GM18861 (cell line): ENCODE data around the gene TRIM6.
A peak's percentile ranks its signal among the peaks of the same experiment; 100 is the strongest.
"Not testable (repeated sequence)": the region's sequence is repeated elsewhere in the genome, so short reads cannot be mapped to it uniquely, and the experiment has no call there.

Source experiments
- ATAC-seq: cut with Tn5 transposase; IDR thresholded peaks from one replicate; pipeline ENCODE4 v1.9.1; 2021; ENCODE audit not compliant: unreplicated experiment

TRIM6 gene

DNA sequence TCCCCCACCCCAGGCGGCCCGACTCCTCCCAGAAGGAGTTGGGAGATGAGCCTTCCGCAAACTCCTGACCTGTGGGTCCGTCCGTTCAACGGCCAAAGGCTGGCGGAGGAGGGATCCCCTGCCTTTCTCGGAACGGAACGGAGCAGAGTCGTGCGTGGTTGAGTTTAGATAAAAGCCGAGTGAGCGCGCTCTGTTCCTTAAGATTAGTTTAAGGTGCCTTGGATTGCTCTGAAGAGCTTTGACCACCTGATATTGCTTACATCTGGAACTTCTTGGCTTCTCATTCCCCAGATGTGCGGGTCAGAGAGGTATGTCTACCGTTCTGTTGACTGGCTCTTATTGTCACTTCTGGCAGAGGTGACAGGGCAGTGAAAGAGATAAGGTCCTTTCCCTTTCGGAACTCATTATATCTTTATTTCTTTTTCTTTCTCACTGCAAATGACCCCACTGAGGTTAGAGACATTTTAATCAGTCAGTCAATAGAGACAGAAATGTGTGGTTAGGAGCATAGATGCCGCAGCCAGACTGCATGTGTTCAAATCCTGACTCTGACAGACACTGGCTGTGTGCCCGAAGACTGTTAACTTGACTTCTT, at the start of gene TRIM6:
Gene TRIM6, plus strand, starts transcription at position 31 of the 595 bp plus-strand sequence. Its CDS starts 261 bp downstream, at position 292.
- ATAC-seq = no peak

GRCh38 chr11:5547982-5548381, 48.5 kb upstream of the TRIM6 start:
- ATAC-seq = peak; percentile 94

GRCh38 chr11:5548440-5548839, 48.0 kb upstream of the TRIM6 start, which contains the start of gene OR52H1:
Gene OR52H1 (minus strand): TSS chr11:5548540. CDS start chr11:5545505, 3,035 bp downstream.
- no peak for ATAC-seq

GRCh38 chr11:5550440-5551095, 45.9 kb upstream of the TRIM6 start:
- ATAC-seq = peak; percentile 51

- no peak for ATAC-seq
Observed at GRCh38 chr11:5553343-5553742, 43.1 kb upstream of the TRIM6 start.

DNA sequence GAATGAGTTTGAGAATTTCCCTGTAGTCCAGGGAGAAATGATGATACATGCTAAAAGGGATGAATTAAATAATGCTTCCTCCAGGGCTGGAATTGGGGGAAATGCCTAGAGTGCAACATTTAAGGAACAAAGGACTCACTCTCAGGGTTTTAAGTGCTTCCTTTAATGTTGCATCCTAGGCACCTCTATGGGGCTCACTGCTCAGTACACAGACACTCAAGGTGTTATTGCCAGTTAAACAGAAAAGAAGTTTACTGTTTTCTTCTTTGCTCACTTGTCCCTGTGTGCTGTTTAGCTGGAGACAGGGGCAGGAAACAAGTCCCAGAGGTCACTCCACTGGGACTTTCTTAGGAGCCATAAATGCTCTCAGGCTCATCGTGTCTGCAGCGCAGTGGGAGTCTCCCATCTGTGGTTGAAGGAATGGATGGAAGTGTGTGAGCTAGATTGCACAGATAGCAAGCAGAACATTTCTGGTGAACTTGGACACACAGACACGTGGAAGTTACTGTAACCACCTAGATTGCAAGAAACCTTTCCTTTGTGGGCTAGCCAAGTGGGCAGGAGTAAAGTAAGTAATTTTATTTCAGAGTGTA, 39.7 kb upstream of the TRIM6 start:
- no peak for ATAC-seq

- no peak for ATAC-seq
Observed at GRCh38 chr11:5557751-5558150, 38.7 kb upstream of the TRIM6 start.

- no peak for ATAC-seq
Observed at GRCh38 chr11:5564259-5565019, 32.0 kb upstream of the TRIM6 start.

- no peak for ATAC-seq
Observed at GRCh38 chr11:5574654-5575053, 21.8 kb upstream of the TRIM6 start.

DNA sequence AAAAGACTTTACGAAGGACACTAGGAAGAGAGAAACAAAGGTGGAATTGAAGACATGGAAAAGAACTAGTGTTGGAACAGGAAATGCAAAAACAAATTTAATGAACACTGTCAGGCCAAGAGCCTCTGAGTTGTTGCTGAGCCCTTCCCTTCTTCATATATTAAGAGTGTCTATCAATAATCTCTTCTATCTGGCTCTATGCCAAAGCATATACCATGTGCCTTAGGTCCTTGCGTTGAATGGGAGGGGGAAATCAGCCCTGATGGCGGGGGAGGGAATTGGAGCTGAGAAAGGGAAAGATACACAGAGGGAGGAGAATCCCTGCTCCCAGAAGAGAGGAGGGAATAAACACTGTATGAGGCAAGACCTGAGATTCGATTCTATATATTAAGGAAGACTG, 21.3 kb upstream of the TRIM6 start:
- no peak for ATAC-seq

DNA sequence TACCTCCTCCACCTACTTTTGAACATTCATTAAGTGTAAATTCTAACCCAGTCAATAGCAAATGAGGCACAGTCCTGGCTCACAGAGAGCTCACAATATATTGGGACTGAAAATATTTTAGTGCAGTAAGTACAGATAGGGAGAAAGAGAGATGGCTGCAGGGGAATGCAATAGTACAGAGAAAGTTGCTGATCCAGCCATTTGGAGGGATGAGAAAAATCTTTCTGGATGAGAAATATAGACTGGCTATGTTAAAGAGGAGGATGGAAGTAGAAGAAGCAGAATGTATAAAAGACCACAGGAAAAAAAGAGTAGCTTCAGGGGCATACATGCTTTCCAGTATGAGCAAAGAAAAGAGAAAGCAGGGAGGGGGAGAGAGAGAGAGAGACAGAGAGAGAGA, 19.3 kb upstream of the TRIM6 start:
- ATAC-seq = no peak

- ATAC-seq = no peak
Observed at GRCh38 chr11:5580577-5580976, 15.9 kb upstream of the TRIM6 start, which contains the start of gene OR52B6. Gene OR52B6 (plus strand): TSS chr11:5580877. CDS start chr11:5580877, 0 bp downstream.

GRCh38 chr11:5581014-5581413, 15.4 kb upstream of the TRIM6 start:
- ATAC-seq = no peak

DNA sequence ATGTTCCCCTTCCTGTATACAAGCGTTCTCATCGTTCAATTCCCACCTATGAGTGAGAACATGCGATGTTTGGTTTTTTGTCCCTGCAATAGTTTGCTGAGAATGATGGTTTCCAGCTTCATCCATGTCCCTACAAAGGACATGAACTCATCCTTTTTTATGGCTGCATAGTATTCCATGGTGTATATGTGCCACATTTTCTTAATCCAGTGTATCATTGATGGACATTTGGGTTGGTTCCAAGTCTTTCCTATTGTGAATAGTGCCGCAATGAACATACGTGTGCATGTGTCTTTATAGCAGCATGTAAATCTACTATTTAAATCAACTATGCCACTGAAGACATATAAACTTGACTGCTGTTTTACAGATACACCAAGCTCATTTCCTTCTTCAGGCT, 12.0 kb upstream of the TRIM6 start:
- ATAC-seq = not testable (repeated sequence)

GRCh38 chr11:5589906-5590305, 6.5 kb upstream of the TRIM6 start:
- not testable (repeated sequence) for ATAC-seq

- no peak for ATAC-seq
Observed at GRCh38 chr11:5591613-5592012, 4.8 kb upstream of the TRIM6 start.

DNA sequence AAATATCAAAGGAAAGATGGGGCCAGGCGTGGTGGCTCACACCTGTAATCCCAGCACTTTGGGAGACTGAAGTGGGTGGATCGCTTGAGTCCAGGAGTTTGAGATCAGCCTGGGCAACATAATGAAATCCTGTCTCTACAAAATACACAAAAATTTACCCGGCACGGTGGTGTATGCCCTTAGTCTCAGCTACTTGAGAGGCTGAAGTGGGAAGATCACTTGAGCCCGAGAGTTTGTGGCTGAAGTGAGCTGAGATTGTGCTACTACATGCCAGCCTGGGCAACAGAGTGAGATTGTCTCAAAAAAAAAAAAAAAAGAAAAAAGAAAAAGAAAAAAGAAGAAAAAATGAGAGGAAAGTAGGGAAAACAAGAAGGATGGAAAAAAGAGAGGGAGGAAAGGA, 3.8 kb upstream of the TRIM6 start:
- no peak for ATAC-seq

DNA sequence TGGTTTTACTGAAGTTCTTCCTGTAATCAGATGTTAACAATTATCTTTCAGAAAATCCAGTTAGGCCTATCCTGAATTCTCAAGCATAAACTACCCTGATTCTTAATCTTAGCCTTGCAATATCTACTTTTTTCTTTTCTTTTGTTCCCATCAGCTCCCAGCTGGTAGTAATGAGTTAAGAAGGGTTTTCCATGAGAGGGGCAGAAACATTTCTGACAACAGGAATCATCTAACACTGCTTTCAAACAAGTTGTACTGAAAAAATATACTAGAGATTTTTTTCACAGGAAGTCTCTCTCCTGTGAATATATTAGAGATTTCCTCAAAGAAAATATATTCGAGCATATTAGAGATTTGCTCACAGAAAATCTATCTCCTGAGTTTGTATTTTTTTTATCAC, 3.3 kb upstream of the TRIM6 start:
- ATAC-seq = no peak

- no peak for ATAC-seq
Observed at GRCh38 chr11:5597953-5598352, 1.5 kb downstream of the TRIM6 start.

DNA sequence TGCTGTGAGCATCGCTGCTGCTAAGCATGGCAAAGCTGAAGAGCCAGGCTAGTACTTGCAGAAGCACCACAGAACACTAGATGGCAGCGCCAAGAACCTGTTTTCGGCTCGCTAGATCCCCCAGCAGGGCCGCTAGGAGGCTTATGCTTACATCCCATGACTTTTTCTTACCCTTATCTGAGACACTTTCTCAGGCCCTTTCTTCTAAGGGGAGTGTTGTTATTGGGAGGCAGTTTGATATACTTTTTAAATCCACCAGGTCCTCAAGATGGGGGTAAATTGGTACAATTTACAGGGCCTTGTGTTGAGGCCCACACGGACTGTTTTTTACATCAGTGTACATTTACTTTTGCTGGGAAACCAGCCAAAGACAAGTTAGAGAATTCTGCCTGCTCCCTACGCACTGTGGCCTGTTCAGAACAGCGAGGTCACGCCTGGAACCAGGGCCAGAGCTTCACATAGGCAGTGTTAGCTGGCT, 4.0 kb downstream of the TRIM6 start:
- peak; percentile 93 for ATAC-seq

DNA sequence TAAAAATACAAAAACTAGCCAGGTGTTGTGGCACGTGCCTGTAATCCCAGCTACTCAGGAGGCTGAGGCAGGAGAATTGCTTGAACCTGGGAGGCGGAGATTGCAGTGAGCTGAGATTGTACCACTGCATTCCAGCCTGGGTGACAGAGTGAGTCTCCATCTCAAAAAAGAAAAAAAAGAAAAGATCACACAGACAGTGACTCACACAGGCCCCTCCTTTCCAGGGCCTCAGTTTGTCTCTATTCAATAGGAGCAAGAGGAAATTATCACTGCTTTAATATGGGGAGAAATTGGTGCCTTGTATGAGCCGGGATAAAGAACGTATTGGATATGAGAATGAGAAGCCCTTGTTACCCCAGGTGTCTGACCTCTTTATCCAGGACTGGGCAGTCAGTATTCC, 6.4 kb downstream of the TRIM6 start:
- not testable (repeated sequence) for ATAC-seq
